HG02642 (cell line): Measurements from ENCODE around the gene IQCK.

Experiments
- ATAC-seq: cut with Tn5 transposase; IDR thresholded peaks from one replicate; pipeline ENCODE4 v1.9.1; 2021; ENCODE audit warnings: mild to moderate bottlenecking; ENCODE audit not compliant: unreplicated experiment, poor library complexity

The IQCK gene

GRCh38 chr16:19874851-19875546 lies 156.9 kb downstream of the IQCK start:
- no peak for ATAC-seq

DNA sequence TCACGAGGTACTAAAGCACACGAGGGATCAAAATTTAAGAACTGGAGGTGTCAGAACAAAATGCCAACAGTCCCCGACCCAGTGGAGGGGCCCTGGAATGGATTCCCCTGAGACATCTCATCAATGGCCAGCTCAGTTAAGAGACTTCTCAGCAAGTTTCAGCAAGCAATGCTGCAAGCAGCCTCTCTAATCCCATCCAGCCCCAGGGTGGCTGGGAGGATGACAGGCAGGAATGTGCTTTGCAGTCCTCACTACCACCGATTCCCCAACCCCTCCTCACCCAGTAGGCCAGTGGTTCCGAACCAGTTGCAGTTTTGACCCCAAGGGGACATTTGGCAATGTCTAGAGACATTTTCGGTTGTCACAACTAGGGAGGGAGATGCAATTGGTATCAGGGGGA lies 157.8 kb downstream of the IQCK start:
- ATAC-seq, result no peak

- ATAC-seq, result no peak
These were observed 158.5 kb downstream of the IQCK start for GRCh38 chr16:19876501-19877059.

GRCh38 chr16:19878757-19879156 lies 160.7 kb downstream of the IQCK start:
- no peak for ATAC-seq

GRCh38 chr16:19879241-19879792 lies 161.2 kb downstream of the IQCK start:
- no peak for ATAC-seq

DNA sequence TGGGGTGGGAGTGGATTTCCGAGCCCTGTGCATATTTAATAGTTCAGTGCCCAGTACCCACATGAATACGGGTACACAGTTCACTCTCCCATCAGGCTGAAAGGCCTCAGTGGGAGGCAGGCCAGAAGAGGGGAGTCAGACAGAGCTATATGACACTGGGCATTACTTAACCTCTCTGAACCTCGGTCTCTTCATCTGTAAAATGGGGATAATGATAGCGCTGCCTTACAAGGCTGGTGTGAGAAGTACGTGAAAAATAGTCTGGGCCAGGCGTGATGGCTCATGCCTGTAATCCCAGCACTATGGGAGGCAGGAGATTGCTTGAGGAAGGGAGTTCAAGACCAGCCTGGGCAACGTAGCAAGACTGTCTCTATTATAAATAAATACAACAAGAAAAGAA lies 163.0 kb downstream of the IQCK start:
- no peak for ATAC-seq

DNA sequence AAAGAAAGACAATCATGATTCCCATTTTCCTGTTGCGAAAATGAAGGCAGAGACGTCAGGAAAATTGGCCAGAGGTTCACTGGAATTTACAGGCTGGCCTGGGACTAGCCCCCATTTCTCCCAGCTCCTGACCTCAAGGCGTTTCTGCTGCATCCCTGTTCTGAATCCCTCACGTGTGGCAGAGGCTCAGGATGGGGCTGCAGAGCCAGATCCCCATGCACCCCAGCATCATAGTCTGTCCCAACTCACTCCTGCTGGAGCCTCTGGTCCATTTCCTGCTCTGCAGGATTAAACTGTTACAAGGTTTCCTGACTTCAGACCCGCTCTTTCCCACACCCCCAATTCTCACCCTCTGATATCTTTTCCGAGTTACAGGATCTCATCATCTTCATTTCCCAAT lies 163.7 kb downstream of the IQCK start:
- ATAC-seq, result no peak

DNA sequence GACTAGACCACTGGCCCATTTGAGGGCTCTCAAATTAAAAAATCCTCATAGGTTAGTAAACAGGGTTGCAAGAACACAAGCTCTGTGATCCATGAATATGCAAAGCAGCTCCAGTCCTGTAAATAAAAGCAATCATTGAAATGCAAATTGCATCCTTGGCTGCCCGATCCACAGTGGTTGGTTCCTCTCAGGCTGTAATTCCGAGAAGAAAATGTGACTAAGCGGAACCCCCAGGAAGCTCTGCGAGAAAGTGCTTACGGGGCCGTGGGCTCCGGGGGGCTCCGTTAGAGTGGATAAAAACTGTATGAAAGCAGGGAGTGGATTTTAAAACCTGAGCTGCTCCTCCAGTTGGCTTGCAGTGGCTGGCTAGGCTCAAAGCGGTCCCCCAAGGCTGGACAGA lies 164.1 kb downstream of the IQCK start:
- no peak for ATAC-seq

- ATAC-seq, result no peak
These were observed 164.6 kb downstream of the IQCK start for GRCh38 chr16:19882646-19883045.

- no peak for ATAC-seq
These were observed 165.4 kb downstream of the IQCK start for GRCh38 chr16:19883296-19883965.

DNA sequence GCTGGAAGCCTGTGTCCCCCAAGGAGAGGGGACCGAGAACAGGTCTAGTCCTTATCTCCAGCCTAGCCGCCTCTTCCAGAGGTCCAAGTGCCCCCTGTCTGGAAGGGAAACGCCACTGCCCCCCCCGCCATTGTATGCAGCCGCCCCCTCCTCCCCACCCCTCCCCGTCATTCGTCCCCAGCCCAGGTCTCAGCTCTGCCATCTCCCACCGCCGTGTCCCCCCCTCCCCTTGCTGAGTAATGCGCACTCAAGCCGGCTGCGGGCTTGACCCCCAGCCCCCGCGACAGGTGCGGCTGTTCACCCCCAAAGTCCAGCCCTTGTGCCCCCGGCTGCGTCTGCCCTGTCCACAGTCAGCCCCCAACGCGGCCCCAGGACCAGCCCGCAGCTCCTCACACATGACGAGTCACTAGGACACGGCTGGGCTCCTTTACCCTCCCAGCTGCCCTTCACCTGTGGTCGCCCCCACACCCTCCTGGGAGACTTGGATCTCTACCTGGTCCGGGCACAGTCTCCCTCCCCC lies 166.0 kb downstream of the IQCK start:
- ATAC-seq, result no peak

DNA sequence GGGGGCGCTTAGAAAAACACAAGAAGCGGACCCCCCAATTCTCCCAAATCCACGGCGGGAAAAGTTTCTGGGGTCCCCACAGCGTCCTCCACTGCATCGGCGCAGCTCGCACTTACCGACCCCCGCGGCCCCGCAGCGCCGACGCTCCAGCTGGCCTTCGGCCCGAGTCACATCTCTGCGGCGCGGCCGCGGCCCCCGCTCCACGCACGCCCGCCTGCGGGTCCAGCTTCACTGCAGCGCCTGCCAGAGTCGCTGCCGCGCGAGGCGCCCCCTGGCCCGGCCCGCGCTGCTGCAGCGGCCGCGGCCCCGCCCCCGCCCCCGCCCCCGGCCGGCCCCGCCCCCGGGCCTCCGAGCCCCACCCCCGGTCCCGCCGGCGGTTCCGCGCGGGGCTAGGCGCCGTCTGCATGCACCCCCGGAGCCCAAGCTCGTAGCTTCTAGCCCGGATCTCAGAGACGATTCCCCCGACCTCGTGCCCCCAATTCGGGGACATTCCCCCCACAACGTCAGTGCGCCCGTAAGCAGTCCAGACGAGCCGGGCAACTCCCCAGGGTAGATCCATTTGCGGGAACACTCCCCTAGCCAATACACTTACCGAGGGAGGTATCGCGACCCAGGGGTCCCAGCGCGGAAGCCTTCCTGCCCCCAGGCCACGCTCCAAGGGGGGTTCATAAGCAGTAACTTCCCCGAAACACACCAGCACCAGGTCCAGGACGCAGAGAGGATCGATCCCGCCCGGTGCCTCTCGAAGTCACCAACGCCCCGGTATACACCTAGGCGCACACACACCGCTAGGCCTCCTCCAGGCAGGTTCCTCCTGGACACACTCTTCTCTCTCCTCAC lies 166.8 kb downstream of the IQCK start, which contains the start of gene GPRC5B:
Gene GPRC5B (minus strand): TSS at position 238 of the 840 bp plus-strand sequence. CDS start 12,003 bp downstream, outside the sequence.
- ATAC-seq, result no peak

DNA sequence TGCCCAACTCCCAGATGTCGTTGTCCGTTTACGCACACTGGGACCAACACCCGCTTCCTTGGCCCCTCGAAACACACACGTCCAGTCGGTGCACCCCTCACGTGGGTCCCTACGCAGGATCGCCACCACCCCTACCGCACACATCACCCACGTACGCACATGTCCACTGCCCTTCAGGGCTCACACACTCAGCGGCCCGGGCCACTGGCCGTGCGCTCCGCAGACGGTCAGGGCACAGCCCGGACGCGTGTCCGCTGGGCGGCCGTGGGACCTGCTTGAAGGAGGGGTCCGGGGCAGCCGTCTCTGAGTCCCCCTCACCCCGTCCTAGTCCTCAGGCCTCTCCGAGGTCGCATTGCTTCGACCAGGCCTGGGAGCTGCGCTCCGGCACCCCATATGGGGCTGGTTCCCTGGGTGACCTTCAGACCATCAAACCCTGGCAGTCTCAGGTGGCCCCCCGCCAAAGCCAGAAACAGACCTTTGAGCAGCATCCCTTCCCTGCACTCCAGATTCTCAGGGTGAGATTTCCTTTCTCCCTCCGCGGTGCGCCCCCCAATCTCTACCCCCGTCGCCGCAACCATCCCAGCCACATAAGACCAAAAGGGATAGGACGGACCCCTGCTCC lies 167.5 kb downstream of the IQCK start:
- no peak for ATAC-seq

DNA sequence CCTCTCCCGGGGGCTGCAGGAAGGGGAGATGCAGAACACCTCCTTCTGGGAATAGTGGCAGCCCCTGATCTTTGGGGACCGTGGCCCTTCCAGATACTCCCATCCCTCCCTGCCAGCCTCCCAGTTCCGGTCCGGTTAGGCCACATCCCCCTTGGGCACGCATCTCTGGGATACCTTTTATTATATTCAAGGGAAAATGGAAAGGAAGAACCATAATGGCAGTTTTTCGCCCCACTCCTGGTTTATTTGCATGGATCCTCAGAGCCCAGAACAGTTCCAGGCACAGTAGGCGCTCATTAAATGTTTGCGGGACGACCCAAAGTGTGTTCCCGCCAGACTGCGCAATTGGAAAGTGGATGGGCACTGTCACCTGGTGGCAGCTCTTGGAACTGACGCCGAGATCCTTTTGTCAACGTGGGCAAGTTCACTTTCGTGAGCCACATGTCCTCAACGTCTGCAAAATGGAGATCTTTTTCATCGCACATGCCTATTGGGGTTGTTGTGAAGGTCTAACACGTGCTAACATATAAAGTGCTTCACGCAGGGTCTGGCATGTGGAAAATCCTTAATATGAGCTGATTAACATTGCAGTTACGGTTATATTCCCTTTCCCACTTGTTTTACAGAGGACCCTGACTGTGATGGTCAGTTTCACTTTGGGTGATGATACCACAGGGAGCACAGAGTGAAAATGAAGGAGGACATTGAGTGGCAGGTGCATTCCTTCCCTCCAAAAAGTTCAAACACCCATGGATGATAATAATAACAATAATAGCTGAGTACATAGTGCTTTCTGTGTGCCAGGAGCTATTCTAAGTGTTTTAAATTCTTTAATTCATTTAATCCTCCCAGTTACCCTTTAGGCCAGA lies 168.2 kb downstream of the IQCK start:
- ATAC-seq, result no peak

GRCh38 chr16:19888834-19889233 lies 170.8 kb downstream of the IQCK start:
- ATAC-seq, result no peak

DNA sequence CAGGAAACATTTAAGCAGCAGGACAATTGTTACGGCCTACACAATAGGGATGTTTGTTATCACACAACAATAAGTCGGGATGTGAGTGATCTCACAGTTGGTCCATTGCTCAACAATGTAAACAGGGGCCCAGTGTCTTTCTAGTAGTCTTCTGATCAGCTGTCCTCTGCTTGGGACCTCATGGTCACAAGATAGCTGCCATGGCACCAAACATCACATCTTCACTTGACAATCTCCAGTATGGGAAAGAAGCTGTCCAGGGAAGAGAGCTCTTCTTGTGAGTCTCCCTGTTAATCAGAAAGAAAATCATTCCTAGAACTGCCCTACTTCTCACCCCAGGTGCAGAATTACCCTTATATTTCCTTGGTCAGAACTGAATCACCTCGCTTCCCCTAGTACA lies 172.8 kb downstream of the IQCK start:
- no peak for ATAC-seq

- no peak for ATAC-seq
These were observed 174.8 kb downstream of the IQCK start for GRCh38 chr16:19892902-19893301.

DNA sequence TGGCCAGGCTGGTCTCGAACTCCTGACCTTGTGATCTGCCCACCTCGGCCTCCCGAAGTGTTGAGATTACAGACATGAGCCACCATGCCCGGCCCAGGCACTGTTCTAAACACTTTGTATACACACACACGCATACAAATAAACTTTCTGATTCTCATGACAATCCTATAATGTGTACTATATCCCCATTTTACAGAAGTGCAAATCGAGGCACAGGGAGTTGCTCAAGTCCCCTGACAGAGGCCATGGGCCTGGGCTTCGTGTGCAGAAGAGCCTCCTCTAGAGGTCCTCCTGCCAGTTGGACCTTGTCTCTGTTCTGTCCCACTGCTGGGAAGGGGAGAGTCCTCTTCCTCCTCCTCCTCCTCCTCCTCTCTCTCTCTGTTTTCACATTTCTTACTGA lies 176.5 kb downstream of the IQCK start:
- no peak for ATAC-seq

- no peak for ATAC-seq
These were observed 178.9 kb downstream of the IQCK start for GRCh38 chr16:19896951-19897350.
